ENCODE results near the gene RBM23.

The RBM23 gene

GRCh38 chr14:22877000-22877501 is 41.9 kb downstream of the RBM23 start:
- no peaks in the 10 kb centered on the region for H3K9me3 ChIP-seq (ENCODE audit: low read length)
- no peak overlapping the region for H3K4me3 ChIP-seq (ENCODE audit: low read length)
- peaks cover 20% of the 10 kb centered on the region for H3K36me3 ChIP-seq (ENCODE audit: insufficient read depth, low read length)
- no peak overlapping the region for H2AFZ ChIP-seq (ENCODE audit: low read depth, low read length)
- H3K4me1 ChIP-seq (ENCODE audit: insufficient read depth, low read length): peaks cover 13% of the 10 kb centered on the region
- no peaks in the 10 kb centered on the region for H3K27me3 ChIP-seq (ENCODE audit: insufficient read depth, low read length)

- H3K4me3 ChIP-seq (ENCODE audit: low read length): no peak overlapping the region
- peaks cover 20% of the 10 kb centered on the region for H3K36me3 ChIP-seq (ENCODE audit: insufficient read depth, low read length)
Measured at GRCh38 chr14:22875748-22876319, 43.1 kb downstream of the RBM23 start.

GRCh38 chr14:22875003-22875747 is 43.8 kb downstream of the RBM23 start:
- Histone ChIP-seq H3K4me1 (ENCODE audit: insufficient read depth, low read length) (peaks cover 11% of the 10 kb centered on the region), H2AFZ (ENCODE audit: low read depth, low read length) (no peak overlapping the region), H3K36me3 (ENCODE audit: insufficient read depth, low read length) (peaks cover 20% of the 10 kb centered on the region), H3K27me3 (ENCODE audit: insufficient read depth, low read length) (no peaks in the 10 kb centered on the region), H3K9me3 (ENCODE audit: low read length) (no peaks in the 10 kb centered on the region), H3K4me3 (ENCODE audit: low read length) (no peak overlapping the region)

More at GRCh38 chr14:22875748-22876319, 43.1 kb downstream of the RBM23 start:
- H3K27me3 ChIP-seq (ENCODE audit: insufficient read depth, low read length): no peaks in the 10 kb centered on the region
- no peaks in the 10 kb centered on the region for H3K9me3 ChIP-seq (ENCODE audit: low read length)
- H3K4me1 ChIP-seq (ENCODE audit: insufficient read depth, low read length): peaks cover 6% of the 10 kb centered on the region
- no peak overlapping the region for H2AFZ ChIP-seq (ENCODE audit: low read depth, low read length)

- peaks cover 20% of the 10 kb centered on the region for H3K36me3 ChIP-seq (ENCODE audit: insufficient read depth, low read length)
- H3K4me3 ChIP-seq (ENCODE audit: low read length): peak overlapping the region; percentile 55
- H3K27me3 ChIP-seq (ENCODE audit: insufficient read depth, low read length): no peaks in the 10 kb centered on the region
- H2AFZ ChIP-seq (ENCODE audit: low read depth, low read length): no peak overlapping the region
- H3K4me1 ChIP-seq (ENCODE audit: insufficient read depth, low read length): peaks cover 11% of the 10 kb centered on the region
- no peaks in the 10 kb centered on the region for H3K9me3 ChIP-seq (ENCODE audit: low read length)
Measured at GRCh38 chr14:22872833-22873520, 46.0 kb downstream of the RBM23 start.

GRCh38 chr14:22872033-22872832 is 46.7 kb downstream of the RBM23 start:
- no peaks in the 10 kb centered on the region for H3K27me3 ChIP-seq (ENCODE audit: insufficient read depth, low read length)
- peaks cover 11% of the 10 kb centered on the region for H3K4me1 ChIP-seq (ENCODE audit: insufficient read depth, low read length)
- H3K9me3 ChIP-seq (ENCODE audit: low read length): no peaks in the 10 kb centered on the region
- H3K4me3 ChIP-seq (ENCODE audit: low read length): peak overlapping the region; percentile 55
- peaks cover 20% of the 10 kb centered on the region for H3K36me3 ChIP-seq (ENCODE audit: insufficient read depth, low read length)
- peak overlapping the region; percentile 44 for H2AFZ ChIP-seq (ENCODE audit: low read depth, low read length)

- Histone ChIP-seq H3K27me3 (ENCODE audit: insufficient read depth, low read length) (no peaks in the 10 kb centered on the region), H3K36me3 (ENCODE audit: insufficient read depth, low read length) (peaks cover 16% of the 10 kb centered on the region), H3K9me3 (ENCODE audit: low read length) (no peaks in the 10 kb centered on the region), H2AFZ (ENCODE audit: low read depth, low read length) (peak within 1 kb of the TSS; percentile 44), H3K4me1 (ENCODE audit: insufficient read depth, low read length) (peaks cover 11% of the 10 kb centered on the region), H3K4me3 (ENCODE audit: low read length) (peak within 1 kb of the TSS; percentile 55)
Measured at GRCh38 chr14:22871224-22872032, 47.5 kb downstream of the RBM23 start, which contains the start of gene LRP10. LRP10 (plus strand) TSS chr14:22871740; CDS start chr14:22872304, 564 bp downstream.

- H3K9me3 ChIP-seq (ENCODE audit: low read length): no peaks in the 10 kb centered on the region
- peaks cover 11% of the 10 kb centered on the region for H3K4me1 ChIP-seq (ENCODE audit: insufficient read depth, low read length)
- peak overlapping the region; percentile 55 for H3K4me3 ChIP-seq (ENCODE audit: low read length)
- H3K36me3 ChIP-seq (ENCODE audit: insufficient read depth, low read length): peaks cover 10% of the 10 kb centered on the region
- H2AFZ ChIP-seq (ENCODE audit: low read depth, low read length): peak overlapping the region; percentile 44
- H3K27me3 ChIP-seq (ENCODE audit: insufficient read depth, low read length): no peaks in the 10 kb centered on the region
Measured at GRCh38 chr14:22870811-22871223, 48.1 kb downstream of the RBM23 start.

GRCh38 chr14:22866874-22867273 is 52.1 kb downstream of the RBM23 start:
- Histone ChIP-seq H2AFZ (ENCODE audit: low read depth, low read length) (no peak overlapping the region), H3K4me1 (ENCODE audit: insufficient read depth, low read length) (peaks cover 7% of the 10 kb centered on the region), H3K9me3 (ENCODE audit: low read length) (peaks cover under 1% of the 10 kb centered on the region)

GRCh38 chr14:22865424-22866405 is 53.2 kb downstream of the RBM23 start:
- Histone ChIP-seq H3K4me1 (ENCODE audit: insufficient read depth, low read length) (peaks cover 3% of the 10 kb centered on the region), H3K4me3 (ENCODE audit: low read length) (no peak overlapping the region), H2AFZ (ENCODE audit: low read depth, low read length) (no peak overlapping the region), H3K36me3 (ENCODE audit: insufficient read depth, low read length) (no peaks in the 10 kb centered on the region), H3K9me3 (ENCODE audit: low read length) (peaks cover 3% of the 10 kb centered on the region), H3K27me3 (ENCODE audit: insufficient read depth, low read length) (no peaks in the 10 kb centered on the region)

More at GRCh38 chr14:22866874-22867273, 52.1 kb downstream of the RBM23 start:
- no peaks in the 10 kb centered on the region for H3K36me3 ChIP-seq (ENCODE audit: insufficient read depth, low read length)
- no peak overlapping the region for H3K4me3 ChIP-seq (ENCODE audit: low read length)
- no peaks in the 10 kb centered on the region for H3K27me3 ChIP-seq (ENCODE audit: insufficient read depth, low read length)

- Histone ChIP-seq H3K9me3 (ENCODE audit: low read length) (peaks cover 3% of the 10 kb centered on the region), H3K36me3 (ENCODE audit: insufficient read depth, low read length) (no peaks in the 10 kb centered on the region), H2AFZ (ENCODE audit: low read depth, low read length) (no peak overlapping the region), H3K4me3 (ENCODE audit: low read length) (no peak overlapping the region), H3K27me3 (ENCODE audit: insufficient read depth, low read length) (no peaks in the 10 kb centered on the region), H3K4me1 (ENCODE audit: insufficient read depth, low read length) (no peaks in the 10 kb centered on the region)
Measured at GRCh38 chr14:22864979-22865378, 54.0 kb downstream of the RBM23 start.

- Histone ChIP-seq H3K9me3 (ENCODE audit: low read length) (peaks cover 5% of the 10 kb centered on the region), H3K36me3 (ENCODE audit: insufficient read depth, low read length) (no peaks in the 10 kb centered on the region), H3K4me3 (ENCODE audit: low read length) (no peak overlapping the region), H3K27me3 (ENCODE audit: insufficient read depth, low read length) (no peaks in the 10 kb centered on the region), H2AFZ (ENCODE audit: low read depth, low read length) (no peak overlapping the region), H3K4me1 (ENCODE audit: insufficient read depth, low read length) (no peaks in the 10 kb centered on the region)
Measured at GRCh38 chr14:22861651-22862050, 57.3 kb downstream of the RBM23 start.
